HG03095 (cell line): ENCODE data around the gene ALOX5AP.

ENCODE experiments used
- ATAC-seq: cut with Tn5 transposase; IDR thresholded peaks from one replicate; pipeline ENCODE4 v1.9.1; 2021; ENCODE audit warnings: moderate library complexity; ENCODE audit not compliant: unreplicated experiment

Gene ALOX5AP

DNA sequence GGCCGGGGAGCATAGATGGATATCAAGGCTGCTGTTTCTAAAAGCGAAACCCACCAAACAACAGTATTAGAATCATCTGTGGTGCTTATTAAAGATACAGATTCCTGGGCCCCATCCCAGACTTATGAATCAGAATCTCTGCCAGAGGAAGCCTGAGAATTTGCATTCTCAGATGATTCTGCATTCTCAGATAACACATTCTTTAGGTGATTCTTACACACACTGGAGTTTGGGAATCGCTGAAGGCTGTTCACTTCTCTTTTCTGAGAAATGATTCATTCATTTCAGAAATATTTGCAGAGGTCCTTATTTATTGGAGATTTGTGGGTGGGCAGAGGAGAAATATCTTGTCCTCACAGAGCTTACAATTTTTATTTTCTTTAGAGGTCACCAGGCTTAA, 24.4 kb downstream of the ALOX5AP start:
- no peak for ATAC-seq

DNA sequence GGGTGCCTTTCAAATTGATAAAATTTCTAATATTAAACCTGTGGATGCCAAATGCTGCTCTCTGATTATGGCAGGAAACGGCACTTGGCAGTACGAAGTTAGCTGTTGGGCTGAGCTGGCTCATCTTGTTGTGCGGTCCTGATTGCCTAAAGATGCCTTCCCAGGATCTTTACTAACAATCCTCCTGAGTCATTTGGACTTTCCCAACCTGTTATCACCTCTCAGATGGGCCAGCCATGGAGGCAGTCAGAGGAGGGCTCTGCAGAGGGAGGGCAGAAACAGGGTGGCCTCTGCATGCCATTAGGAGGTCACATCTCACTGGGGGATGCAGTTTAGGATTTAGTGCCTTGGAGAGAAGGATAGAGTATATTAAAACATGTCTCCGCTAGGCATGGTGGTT, 27.3 kb downstream of the ALOX5AP start:
- ATAC-seq, result no peak

DNA sequence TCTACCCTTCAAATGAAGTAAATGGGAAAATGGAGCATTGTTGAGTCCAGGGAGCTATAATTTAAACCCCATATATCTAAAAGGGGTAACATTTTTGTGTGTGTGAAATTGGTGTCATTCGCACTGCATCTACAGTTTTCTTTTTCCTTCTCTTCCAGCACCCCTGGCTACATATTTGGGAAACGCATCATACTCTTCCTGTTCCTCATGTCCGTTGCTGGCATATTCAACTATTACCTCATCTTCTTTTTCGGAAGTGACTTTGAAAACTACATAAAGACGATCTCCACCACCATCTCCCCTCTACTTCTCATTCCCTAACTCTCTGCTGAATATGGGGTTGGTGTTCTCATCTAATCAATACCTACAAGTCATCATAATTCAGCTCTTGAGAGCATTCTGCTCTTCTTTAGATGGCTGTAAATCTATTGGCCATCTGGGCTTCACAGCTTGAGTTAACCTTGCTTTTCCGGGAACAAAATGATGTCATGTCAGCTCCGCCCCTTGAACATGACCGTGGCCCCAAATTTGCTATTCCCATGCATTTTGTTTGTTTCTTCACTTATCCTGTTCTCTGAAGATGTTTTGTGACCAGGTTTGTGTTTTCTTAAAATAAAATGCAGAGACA, 28.6 kb downstream of the ALOX5AP start:
- no peak for ATAC-seq

DNA sequence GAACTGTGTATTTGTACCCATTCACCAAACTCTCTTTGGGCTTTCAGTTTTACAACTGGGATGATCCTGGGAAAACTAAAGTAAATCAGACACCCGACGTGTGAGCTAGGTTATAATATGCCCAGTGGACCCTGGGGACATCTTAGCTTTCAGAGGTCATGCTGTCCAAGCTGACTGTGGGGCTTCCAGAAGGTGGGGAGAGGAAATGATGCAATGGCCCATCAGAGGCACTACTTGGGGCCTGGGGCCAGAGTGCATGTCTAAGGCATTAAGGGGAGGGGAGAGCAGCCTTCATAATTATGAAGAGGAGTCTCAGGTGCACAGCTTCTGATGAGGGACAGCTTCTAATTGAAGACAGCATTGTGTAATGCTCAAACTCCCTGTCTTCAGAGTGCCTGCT, 30.9 kb downstream of the ALOX5AP start:
- no peak for ATAC-seq

DNA sequence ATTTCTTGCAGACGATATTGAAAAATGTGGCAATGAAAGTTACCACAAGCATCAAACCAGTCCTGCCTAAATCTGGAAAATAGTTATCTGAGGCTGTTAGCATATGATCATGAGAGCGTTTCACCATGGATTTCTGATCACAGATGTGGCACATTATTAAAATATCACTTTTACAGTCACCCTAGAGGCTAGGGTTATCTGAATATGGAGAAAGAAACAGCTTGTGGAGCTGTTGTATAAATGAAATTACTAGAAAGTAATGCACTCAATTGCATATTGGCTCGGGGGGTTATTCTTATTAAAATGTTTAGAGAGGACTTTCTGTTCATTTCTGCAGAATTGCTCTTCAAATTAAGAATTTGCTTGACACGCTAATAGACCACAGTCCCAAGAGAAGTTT, 35.6 kb downstream of the ALOX5AP start:
- ATAC-seq, result no peak

DNA sequence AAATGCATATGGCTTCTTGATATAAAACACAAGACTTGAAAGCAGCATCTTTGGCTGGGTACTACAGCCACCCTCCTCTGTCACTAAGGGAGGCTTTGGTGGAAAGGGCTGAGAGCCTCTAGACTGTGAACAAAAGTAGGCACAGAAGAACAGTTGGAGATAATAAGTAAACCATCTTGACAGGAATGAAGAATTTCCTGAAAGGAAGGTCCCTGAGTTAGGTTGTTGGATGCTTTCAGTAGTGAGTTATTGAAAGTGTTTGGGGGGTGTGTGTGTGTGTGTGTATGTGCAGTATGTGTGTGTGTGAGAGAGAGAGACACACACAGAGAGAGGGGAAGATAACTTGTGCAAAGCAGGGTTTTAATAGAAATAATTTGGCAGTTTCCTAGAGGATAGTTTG, 38.2 kb downstream of the ALOX5AP start:
- no peak for ATAC-seq

DNA sequence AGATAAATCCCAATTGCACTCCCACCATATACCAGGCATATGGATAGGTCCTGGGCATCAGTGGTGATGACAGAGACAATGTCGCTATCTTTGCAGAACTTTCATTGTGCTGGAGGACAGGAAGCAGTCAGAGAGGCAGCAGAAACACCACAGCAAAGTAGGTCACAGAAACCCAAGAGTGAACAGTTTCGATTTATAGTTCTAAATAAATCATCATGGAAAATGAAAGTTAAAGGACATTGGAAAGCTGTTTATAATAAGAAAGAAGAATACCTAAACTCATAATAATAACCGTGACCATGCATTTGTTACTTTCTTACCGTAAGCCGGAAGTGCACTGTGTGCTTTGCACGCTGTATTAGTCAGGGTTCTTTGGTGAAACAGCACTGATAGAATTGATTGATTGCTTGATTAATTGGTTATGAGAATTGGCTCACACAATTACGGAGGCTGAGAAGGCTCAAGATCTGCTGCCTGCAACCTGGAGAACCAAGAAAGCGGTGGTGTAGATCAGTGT, 38.9 kb downstream of the ALOX5AP start:
- ATAC-seq, result no peak

DNA sequence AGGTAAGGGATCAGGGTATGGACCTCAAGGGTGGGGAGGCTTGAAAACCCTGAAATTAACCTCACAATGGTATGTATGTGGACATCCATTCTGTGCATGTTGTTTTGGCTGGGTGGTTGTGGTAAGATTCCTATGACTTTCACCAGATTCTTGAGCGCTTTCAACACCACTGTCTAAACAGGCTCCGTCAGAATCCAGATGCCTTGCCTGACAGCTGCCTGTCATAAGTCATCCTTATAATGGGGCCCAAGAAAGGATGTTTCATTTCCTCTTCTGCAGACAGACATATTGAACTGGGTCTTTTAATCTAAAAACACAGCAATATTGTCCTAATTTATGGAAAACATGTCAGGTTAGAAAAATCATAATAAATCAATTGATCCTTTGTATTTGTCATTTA, 41.3 kb downstream of the ALOX5AP start:
- no peak for ATAC-seq

DNA sequence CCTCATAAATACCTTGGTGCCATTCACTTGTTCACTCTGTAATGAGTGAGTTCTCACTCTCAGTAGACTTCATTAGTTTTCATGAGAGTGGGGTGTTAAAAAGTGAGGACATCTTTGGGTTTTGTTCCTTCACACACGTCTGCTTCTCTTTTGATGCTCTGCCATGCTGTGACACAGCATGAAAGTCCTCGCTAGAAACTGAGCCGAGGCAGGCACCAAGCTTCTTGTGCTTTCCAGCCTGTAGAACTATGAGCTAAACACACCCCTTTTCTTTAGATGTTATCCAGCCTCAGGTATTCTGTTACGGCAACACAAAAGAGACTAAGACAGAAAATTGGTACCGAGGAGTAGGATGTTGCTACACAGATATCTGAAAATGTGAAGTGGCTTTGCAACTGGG, 43.7 kb downstream of the ALOX5AP start:
- no peak for ATAC-seq

DNA sequence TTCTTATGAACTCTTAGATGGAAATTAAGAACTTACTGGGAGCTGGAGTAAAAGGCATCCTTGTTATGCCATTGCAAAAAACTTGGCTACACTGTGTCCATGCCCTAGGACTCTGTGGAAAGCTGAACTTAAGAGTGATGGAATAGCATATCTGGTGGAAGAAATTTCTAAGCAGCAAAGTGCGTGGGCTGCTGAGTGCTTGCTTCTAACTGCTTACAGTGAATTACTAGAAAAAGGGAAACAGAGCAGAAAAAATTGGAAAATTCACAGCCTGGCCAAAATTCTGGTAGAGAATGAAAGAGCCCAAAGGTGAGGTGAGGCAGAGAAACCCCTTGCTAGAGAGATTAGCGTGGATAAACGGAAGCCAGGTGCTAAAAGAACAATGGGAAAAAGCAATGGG, 44.3 kb downstream of the ALOX5AP start:
- ATAC-seq, result no peak

DNA sequence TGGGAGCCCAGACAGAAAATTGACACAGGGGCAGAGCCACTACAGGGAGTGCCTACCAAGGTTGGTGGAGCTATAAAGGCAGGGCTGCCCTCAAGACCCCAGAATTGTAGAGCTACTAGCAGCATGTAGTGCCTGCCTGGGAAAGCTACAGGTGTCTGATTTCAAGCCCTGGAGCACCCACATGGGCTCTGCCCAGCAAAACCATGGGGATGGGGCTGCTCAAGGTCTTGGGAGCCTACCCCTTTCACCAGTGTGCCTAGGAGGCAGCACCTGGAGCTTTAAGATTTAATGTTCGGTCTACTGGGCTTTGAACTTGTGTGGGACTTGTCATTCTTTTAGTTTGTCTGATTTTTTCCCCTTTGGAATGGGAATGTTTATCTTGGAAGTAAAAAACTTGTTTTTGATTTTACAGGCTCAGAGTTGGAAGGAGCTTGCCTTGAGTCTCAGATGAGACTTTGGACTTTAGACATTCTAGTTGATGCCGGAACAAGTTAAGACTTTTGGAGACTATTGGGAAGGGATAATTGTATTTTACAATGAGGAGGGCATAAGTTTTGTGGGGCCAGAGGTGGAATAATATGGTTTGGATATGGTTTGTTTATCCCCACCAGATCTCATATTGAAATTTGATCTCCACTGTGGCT, 45.1 kb downstream of the ALOX5AP start:
- ATAC-seq, result no peak

DNA sequence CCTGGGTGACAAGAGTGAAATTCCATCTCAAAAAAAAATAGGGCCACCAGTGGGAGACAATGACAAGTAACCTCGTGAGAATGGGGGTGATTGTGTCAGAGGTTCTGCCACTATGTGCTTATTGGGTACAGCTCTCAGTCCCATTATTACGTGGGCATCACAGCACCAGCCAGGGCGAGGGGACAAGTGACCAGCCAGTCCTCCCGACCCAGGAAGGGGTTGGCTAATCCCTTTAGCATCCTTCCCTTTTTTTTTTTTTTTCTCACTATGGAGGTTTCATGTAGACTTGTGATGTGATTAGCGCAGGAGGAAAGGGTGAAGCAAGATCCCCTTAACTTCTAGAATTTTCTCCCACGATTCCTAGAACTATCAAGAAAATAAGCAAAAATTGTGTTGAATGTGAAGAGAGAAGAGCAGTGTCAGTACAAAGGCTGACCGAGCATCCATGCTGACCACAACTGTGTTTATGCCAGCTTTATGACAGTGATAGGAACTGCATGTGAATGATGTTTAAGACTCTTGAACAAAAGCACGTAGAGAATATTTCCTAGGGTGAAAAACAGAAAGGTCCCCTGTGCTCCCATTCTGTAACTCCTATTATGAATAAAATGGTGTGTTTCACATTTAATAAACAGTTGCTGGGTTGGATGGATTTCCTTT, 50.0 kb downstream of the ALOX5AP start:
- ATAC-seq, result no peak

DNA sequence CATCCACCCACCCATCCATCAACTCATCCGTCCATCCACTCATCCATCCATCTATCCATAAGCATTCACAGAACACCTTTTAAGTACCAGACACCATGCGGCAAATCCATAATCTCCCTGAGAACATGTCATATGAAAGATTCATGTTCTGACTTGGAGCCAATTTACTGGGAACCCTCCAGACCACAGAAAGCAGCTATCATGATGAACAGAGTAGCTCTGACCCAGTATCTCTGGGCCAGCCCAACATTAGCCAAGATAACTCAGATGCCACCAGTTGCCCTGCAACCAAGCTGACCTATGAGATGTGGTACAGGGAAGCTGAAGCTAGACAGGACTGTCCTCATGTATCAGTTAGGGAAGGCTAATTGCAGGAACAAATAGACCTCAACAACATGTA, 51.3 kb downstream of the ALOX5AP start:
- no peak for ATAC-seq

DNA sequence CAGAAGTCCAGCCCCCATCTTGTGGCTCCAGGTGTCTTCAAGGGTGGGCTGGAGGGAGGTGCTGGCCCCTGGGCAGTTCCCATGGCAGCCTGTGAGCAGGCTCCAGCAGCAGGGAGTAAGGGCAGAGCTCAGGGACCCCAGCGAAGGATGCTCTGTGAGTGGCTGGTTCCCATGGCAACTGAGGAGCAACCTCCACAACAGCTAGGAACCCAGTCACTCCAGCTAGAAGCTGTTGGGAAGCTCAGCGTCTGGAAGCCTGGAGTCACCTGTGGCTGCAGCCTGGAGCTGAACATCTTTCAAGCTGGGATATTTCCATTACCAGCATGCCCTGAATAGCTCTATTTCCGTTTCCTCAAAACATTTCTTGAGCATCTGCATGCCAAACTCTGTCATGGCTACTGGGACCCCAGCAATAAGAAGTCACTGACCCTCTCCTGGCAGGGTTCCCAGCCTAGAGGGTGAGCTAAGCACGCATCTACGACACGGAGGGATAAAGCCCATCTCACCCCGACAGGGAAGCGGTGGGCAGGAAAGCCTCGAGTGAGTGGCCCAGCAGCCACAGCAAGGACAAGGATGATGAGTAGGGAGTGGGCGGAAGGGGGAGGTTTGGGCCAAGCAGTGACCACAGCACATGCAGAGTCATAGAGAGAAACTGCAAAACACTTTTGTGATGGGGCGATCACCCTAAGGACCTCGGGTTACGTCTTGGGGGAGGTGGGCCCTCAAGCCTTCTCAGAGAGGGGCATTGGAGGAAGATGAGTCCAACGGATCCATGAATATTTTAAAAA, 52.6 kb downstream of the ALOX5AP start:
- no peak for ATAC-seq

DNA sequence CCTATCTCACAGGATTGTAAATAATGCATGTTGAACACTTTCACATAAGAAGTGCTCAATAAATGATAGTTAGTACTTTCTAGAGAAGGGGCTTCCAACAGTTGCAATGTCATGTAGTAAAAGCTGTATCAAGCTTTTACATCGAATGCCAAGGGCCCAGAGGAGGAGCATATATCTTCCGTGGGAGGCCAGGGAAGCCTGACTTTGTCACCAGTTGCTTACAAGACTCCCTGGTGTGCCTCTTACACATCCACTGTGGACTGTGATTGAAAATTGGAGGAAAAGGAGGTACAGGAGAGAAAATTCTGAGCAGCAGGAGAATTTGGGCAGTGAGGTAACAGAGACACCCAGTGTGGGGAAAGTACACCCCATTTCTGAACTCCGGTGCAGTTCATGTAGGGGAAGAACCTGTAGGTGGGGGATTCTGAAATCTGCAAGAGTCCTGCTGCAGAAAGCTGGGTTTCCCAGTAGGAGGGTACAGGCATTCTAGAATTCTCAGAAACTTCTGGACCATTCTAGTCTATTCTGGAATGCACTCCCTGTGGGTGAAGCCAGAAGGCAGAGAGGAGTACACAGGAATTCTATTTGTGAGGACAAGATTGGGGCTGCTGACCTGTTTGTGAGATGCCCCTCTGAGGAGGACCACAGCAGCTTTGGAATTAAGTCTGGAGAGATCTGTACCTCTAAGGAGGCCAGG, 54.0 kb downstream of the ALOX5AP start:
- no peak for ATAC-seq

DNA sequence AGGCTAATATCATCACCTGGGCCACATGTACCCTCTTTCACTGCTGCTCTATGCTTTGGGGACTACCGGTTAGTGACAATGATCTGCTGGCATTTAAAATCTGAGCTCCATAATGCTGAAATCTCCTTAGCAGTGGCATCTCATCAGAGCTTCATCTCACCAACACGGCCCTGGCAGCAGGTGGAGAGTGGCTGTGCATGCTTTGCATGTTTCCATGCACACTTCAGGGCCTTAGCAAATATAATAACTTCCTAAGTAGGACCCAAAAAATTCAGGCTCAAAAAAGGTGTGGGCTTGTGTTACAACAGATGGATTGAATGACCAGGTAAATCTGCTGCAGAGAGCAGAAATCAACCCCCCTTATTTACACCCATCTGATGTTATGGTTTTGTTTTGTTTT, 55.2 kb downstream of the ALOX5AP start:
- ATAC-seq, result no peak

DNA sequence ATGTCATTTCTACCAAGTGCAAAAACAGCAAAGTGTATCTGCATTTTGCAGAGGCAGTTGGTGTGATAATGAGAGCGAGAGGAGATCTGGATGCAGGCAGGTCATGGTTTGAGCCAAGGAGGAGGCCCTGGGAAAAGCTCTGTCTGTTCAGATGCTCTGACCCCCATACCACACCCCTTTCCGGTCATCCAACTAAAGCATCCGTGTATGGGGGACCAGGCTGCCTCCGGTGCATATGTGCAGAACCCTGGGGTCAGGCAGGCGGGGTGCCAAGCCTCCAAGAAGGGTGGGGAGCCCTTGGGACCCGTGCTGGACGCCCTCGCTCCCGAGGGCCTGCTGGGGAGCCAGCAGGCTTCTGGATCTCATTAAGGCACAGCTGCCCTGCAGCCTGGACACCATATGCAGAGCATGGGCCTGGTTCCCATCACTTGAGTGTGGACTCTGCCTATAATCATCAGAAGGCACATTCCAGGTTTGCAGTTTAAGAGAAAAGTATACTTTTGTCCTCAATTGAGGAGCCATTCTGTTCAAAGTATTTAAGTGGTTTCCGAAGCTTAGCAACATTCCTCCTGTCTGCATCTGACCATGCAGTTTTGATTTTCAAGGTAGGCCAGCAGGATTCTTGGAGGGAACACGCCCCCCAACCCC, 56.1 kb downstream of the ALOX5AP start:
- ATAC-seq, result no peak

DNA sequence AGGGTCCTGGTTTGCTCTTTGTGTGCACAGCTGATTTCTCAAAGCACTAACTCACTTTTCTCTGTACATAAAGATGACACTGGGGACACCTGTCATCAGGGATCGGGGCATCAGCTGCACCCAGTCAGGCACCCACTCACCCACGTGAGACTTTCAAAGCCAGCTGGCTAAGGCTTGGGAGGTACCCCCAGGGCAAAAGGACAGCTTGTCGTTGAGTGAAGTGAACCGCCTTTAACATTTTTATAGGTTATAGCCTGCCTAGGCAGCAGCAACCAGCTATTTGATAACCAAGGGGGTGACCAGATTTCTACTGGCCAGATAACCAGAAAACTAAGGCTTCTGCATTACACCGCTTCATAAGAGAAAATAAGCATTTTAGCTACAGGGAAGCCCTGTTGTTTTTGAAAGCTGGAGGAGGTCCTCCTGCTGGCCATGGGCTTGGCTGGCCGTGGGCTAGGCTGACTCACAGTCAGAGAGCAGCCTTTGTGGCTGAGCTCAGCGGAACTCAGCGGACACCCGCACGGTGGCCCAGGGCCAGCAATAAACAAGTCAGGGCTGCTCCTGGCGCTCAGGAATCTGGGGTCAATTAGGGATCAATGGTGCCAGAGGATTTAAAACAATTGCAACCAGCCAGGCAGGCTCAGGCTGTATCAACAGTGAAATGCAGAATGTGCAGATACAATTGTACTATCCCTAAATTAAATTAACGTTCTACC, 57.1 kb downstream of the ALOX5AP start:
- ATAC-seq, result no peak

DNA sequence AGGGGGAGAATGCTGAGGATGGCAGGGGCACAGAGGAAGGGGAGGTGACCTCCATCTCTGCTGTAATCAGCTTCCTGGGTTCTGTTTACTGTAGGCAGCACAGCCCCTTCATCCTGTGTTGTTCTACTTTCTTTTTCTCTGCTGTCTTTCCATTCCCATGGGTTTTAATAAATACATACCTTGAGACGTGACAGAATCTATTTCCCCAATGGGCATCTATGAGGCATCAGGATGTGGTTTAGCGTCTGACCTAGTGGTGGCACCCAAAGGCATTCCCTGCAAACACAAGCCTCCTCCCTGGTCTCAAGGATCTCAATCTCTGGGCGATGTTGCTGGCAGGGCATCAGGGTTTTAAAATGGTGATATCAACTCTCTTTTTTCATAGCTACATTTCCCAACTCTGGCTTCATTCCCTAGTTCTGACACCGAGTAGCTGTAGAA, 60.8 kb downstream of the ALOX5AP start:
- ATAC-seq, result no peak
